Measurements from ENCODE around the gene C10orf90. TPM values are rescaled to one million over a fixed set of nuclear protein-coding genes. Genes with fewer than 3 reads are reported as not detected.
"Not testable (repeated sequence)": the region's sequence is repeated elsewhere in the genome, so short reads cannot be mapped to it uniquely, and the experiment has no call there.

The C10orf90 gene
- polyA plus RNA-seq, 4 donors, result not detected

DNA sequence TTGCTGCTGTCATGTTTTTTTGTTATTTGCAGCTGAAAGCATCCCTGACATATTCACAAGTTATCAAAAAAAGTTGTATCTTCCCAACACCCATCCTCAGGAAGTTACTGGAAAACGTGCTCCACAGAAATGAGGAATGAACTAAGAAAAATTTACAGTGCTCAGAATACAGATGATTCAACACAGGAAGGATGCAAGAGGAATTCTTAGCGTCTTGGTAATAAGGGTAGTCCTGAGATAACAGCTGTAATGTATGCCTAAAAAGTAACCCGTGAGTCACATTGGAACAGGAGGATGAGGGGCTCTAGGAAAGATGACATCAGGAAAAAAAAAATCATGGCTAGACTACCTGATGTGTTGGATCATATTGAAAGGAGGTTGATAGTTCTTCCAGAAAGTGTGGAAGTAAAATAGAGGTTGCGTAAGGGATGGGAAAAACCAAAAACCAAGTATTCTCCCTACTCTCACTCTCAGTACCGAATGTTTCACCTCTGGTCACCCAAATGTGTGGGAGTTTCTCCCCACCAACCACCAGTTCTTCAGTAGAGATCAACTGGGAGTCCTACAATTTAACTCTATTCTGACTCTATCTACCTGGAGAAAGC, 286.1 kb downstream of the C10orf90 start:
- no peaks in the 10 kb centered on the region for H3K36me3 ChIP-seq (ENCODE audit: control insufficient read depth in 3 of 3, insufficient read depth in 2 of 3, low read depth in 1 of 3, low read length in 3 of 3)
- no peak overlapping the region for H3K4me3 ChIP-seq (ENCODE audit: low read depth in 1 of 3, low read length in 3 of 3)
- no peak for FAIRE-seq
- no peak for DNase-seq
- 81 to 86% (median 85%) methylated on average over 5 of the region's 5 CpGs for WGBS, 3 donors
- H3K27ac ChIP-seq (ENCODE audit: low read depth in 1 of 3, low read length in 2 of 3), result no peak overlapping the region
- H3K9me3 ChIP-seq (ENCODE audit: control insufficient read depth in 2 of 2, insufficient read depth in 1 of 2, low read depth in 1 of 2, low read length in 1 of 2), result no peaks in the 10 kb centered on the region
- H3K4me1 ChIP-seq (ENCODE audit: control insufficient read depth in 3 of 3, insufficient read depth in 2 of 3, low read depth in 1 of 3, low read length in 2 of 3), result peaks cover 0 to 4% (median 0%) of the 10 kb centered on the region in 3 donors
- peaks cover 5 to 17% (median 6%) of the 10 kb centered on the region in 3 donors for H3K27me3 ChIP-seq (ENCODE audit: control insufficient read depth in 3 of 3, insufficient read depth in 3 of 3, low read length in 3 of 3)

- Histone ChIP-seq H3K27me3 (ENCODE audit: control insufficient read depth in 3 of 3, insufficient read depth in 3 of 3, low read length in 3 of 3) (no peaks in the 10 kb centered on the region), H3K9me3 (ENCODE audit: control insufficient read depth in 2 of 2, insufficient read depth in 1 of 2, low read depth in 1 of 2, low read length in 1 of 2) (no peaks in the 10 kb centered on the region), H3K36me3 (ENCODE audit: control insufficient read depth in 3 of 3, insufficient read depth in 2 of 3, low read depth in 1 of 3, low read length in 3 of 3) (no peaks in the 10 kb centered on the region), H3K27ac (ENCODE audit: low read depth in 1 of 3, low read length in 2 of 3) (no peak overlapping the region), H3K4me3 (ENCODE audit: low read depth in 1 of 3, low read length in 3 of 3) (no peak overlapping the region), H3K4me1 (ENCODE audit: control insufficient read depth in 3 of 3, insufficient read depth in 2 of 3, low read depth in 1 of 3, low read length in 2 of 3) (no peaks in the 10 kb centered on the region)
- 82 to 86% (median 83%) methylated on average over 7 of the region's 7 CpGs for WGBS, 3 donors
- DNase-seq (no peak), FAIRE-seq (no peak)
Measured at GRCh38 chr10:126380352-126381076, 290.0 kb downstream of the C10orf90 start.

DNA sequence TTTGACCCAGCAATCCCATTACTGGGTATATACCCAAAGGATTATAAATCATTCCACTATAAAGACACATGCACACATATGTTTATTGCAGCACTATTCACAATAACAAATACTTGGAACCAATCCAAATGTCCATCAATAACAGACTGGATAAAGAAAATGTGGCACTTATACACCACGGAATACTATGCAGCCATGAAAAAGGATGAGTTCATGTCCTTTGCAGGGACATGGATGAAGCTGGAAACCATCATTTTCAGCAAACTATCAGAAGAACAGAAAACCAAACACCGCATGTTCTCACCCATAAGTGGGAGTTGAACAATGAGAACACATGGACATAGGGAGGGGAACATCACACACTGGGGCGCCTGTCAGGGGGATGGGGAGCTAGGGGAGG, 291.3 kb downstream of the C10orf90 start:
- not testable (repeated sequence) for H3K27ac ChIP-seq (ENCODE audit: low read depth in 1 of 3, low read length in 2 of 3); FAIRE-seq; DNase-seq; H3K4me3 ChIP-seq (ENCODE audit: low read depth in 1 of 3, low read length in 3 of 3); H3K36me3 ChIP-seq (ENCODE audit: control insufficient read depth in 3 of 3, insufficient read depth in 2 of 3, low read depth in 1 of 3, low read length in 3 of 3); H3K27me3 ChIP-seq (ENCODE audit: control insufficient read depth in 3 of 3, insufficient read depth in 3 of 3, low read length in 3 of 3); H3K4me1 ChIP-seq (ENCODE audit: control insufficient read depth in 3 of 3, insufficient read depth in 2 of 3, low read depth in 1 of 3, low read length in 2 of 3); H3K9me3 ChIP-seq (ENCODE audit: control insufficient read depth in 2 of 2, insufficient read depth in 1 of 2, low read depth in 1 of 2, low read length in 1 of 2)
- WGBS, 3 donors, result 88 to 91% (median 91%) methylated on average over 3 of the region's 3 CpGs

DNA sequence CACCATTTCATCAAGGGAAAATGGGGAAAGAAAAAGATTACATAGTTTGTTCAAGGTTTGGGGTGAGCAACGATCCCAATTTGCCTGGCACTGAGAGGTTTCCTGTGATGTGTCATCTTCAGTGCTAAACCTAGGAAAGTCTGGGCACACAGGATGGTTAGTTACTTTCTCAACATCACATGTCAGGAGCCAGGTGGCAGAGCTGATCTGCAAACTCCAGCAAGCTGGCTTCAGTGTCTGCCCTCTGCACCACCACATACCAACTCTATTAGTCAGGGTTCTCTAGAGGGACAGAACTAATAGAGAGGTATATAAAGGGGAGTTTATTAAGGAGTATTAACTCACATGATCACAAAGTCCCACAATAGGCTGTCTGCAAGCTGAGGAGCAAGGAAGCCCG, 293.5 kb downstream of the C10orf90 start:
- Histone ChIP-seq H3K4me3 (ENCODE audit: low read depth in 1 of 3, low read length in 3 of 3) (no peak overlapping the region), H3K36me3 (ENCODE audit: control insufficient read depth in 3 of 3, insufficient read depth in 2 of 3, low read depth in 1 of 3, low read length in 3 of 3) (no peaks in the 10 kb centered on the region), H3K27ac (ENCODE audit: low read depth in 1 of 3, low read length in 2 of 3) (no peak overlapping the region), H3K9me3 (ENCODE audit: control insufficient read depth in 2 of 2, insufficient read depth in 1 of 2, low read depth in 1 of 2, low read length in 1 of 2) (no peaks in the 10 kb centered on the region), H3K4me1 (ENCODE audit: control insufficient read depth in 3 of 3, insufficient read depth in 2 of 3, low read depth in 1 of 3, low read length in 2 of 3) (no peaks in the 10 kb centered on the region), H3K27me3 (ENCODE audit: control insufficient read depth in 3 of 3, insufficient read depth in 3 of 3, low read length in 3 of 3) (no peaks in the 10 kb centered on the region)
- no peak for FAIRE-seq
- whole genome bisulfite sequencing, 3 donors, result 33 to 73% (median 43%) methylated on average over 2 of the region's 2 CpGs
- DNase-seq, result no peak

- Histone ChIP-seq H3K36me3 (ENCODE audit: control insufficient read depth in 3 of 3, insufficient read depth in 2 of 3, low read depth in 1 of 3, low read length in 3 of 3) (no peaks in the 10 kb centered on the region), H3K4me1 (ENCODE audit: control insufficient read depth in 3 of 3, insufficient read depth in 2 of 3, low read depth in 1 of 3, low read length in 2 of 3) (no peaks in the 10 kb centered on the region), H3K9me3 (ENCODE audit: control insufficient read depth in 2 of 2, insufficient read depth in 1 of 2, low read depth in 1 of 2, low read length in 1 of 2) (no peaks in the 10 kb centered on the region), H3K27ac (ENCODE audit: low read depth in 1 of 3, low read length in 2 of 3) (no peak overlapping the region), H3K4me3 (ENCODE audit: low read depth in 1 of 3, low read length in 3 of 3) (no peak overlapping the region), H3K27me3 (ENCODE audit: control insufficient read depth in 3 of 3, insufficient read depth in 3 of 3, low read length in 3 of 3) (no peaks in the 10 kb centered on the region)
- 76 to 93% (median 78%) methylated on average over 1 of the region's 1 CpG for WGBS, 3 donors
- DNase-seq, result no peak
- no peak for FAIRE-seq
Measured at GRCh38 chr10:126375926-126376554, 294.5 kb downstream of the C10orf90 start.

- no peak for FAIRE-seq
Measured at GRCh38 chr10:126375299-126375698, 295.2 kb downstream of the C10orf90 start.

More at GRCh38 chr10:126375299-126375698, 295.2 kb downstream of the C10orf90 start:
- H3K27ac ChIP-seq (ENCODE audit: low read depth in 1 of 3, low read length in 2 of 3), result no peak overlapping the region
- DNase-seq, result no peak
- no peaks in the 10 kb centered on the region for H3K36me3 ChIP-seq (ENCODE audit: control insufficient read depth in 3 of 3, insufficient read depth in 2 of 3, low read depth in 1 of 3, low read length in 3 of 3)
- H3K4me1 ChIP-seq (ENCODE audit: control insufficient read depth in 3 of 3, insufficient read depth in 2 of 3, low read depth in 1 of 3, low read length in 2 of 3), result no peaks in the 10 kb centered on the region
- H3K27me3 ChIP-seq (ENCODE audit: control insufficient read depth in 3 of 3, insufficient read depth in 3 of 3, low read length in 3 of 3), result no peaks in the 10 kb centered on the region
- no peak overlapping the region for H3K4me3 ChIP-seq (ENCODE audit: low read depth in 1 of 3, low read length in 3 of 3)
- no peaks in the 10 kb centered on the region for H3K9me3 ChIP-seq (ENCODE audit: control insufficient read depth in 2 of 2, insufficient read depth in 1 of 2, low read depth in 1 of 2, low read length in 1 of 2)

Other genes with a start within 250 kb of the C10orf90 start
- 10 to 100 TPM; 16.8 to 27.0 (median 22.1) TPM for gene DOCK1, start 234.7 kb upstream of the C10orf90 start, polyA plus RNA-seq